ENCODE data around the gene POLG.

- TF ChIP-seq POLR2A (IDR thresholded peaks at IDR 0.05) (no peak), CTCF (IDR thresholded peaks at IDR 0.05) (no peak), EP300 (IDR thresholded peaks at IDR 0.05) (no peak)
Observed at GRCh38 chr15:89327113-89327512, 7.5 kb downstream of the POLG start.
